Liver (tissue), 10 donors: ENCODE measurements around the gene HSD17B12. TPM values are rescaled to one million over a fixed set of nuclear protein-coding genes. Genes with fewer than 3 reads are reported as not detected.

Experiments
- DNase-seq: peaks from one replicate; pipeline ENCODE4 v3.0.0-alpha.2; 2017; ENCODE audit warnings: low spot score
- H3K27ac ChIP-seq, 2 donors: one replicate each; pipeline ENCODE4 v1.7.0; 2013; ENCODE audit warnings: inconsistent platforms in 2 of 2, low read length in 2 of 2, control low read depth in 1 of 2, low read depth in 1 of 2, mild to moderate bottlenecking in 1 of 2
- H3K27me3 ChIP-seq, 4 donors: one replicate each; pipeline versions ENCODE4 v1.6.1 to v1.7.0; 2013; ENCODE audit warnings: low read length in 3 of 4, inconsistent platforms in 1 of 4, mild to moderate bottlenecking in 1 of 4, moderate library complexity in 1 of 4; ENCODE audit not compliant: control insufficient read depth in 4 of 4, insufficient read depth in 4 of 4
- H3K36me3 ChIP-seq, 4 donors: one replicate each; pipeline versions ENCODE4 v1.6.1 to v1.7.0; 2013; ENCODE audit warnings: low read length in 3 of 4, mild to moderate bottlenecking in 3 of 4, low read depth in 1 of 4, moderate library complexity in 1 of 4; ENCODE audit not compliant: control insufficient read depth in 4 of 4, insufficient read depth in 3 of 4
- H3K4me1 ChIP-seq, 4 donors: one replicate each; pipeline versions ENCODE4 v1.6.1 to v1.7.0; 2013; ENCODE audit warnings: low read length in 3 of 4, mild to moderate bottlenecking in 3 of 4, moderate library complexity in 1 of 4; ENCODE audit not compliant: control insufficient read depth in 4 of 4, insufficient read depth in 4 of 4
- H3K4me3 ChIP-seq, 3 donors: one replicate each; pipeline versions ENCODE4 v1.6.1 to v1.7.0; 2013; ENCODE audit warnings: low read length in 3 of 3, control low read depth in 1 of 3, low read depth in 1 of 3, mild to moderate bottlenecking in 1 of 3
- H3K9ac ChIP-seq, 2 donors: one replicate each; pipeline ENCODE4 v1.7.0; 2013; ENCODE audit warnings: low read length in 2 of 2, mild to moderate bottlenecking in 2 of 2, moderate library complexity in 2 of 2, control low read depth in 1 of 2, low read depth in 1 of 2
- H3K9me3 ChIP-seq, 4 donors: one replicate each; pipeline versions ENCODE4 v1.6.1 to v1.7.0; 2013; ENCODE audit warnings: low read length in 3 of 4; ENCODE audit not compliant: control insufficient read depth in 4 of 4
- NR2F2 ChIP-seq: IDR thresholded peaks from 2 replicates; pipeline ENCODE4 v1.6.1; 2016; ENCODE audit warnings: antibody characterized with exemption
- RXRA ChIP-seq, 2 donors: IDR thresholded peaks; 2 replicates each; pipeline ENCODE4 v1.6.1; 2017 to 2018; ENCODE audit warnings: antibody characterized with exemption in 2 of 2, mild to moderate bottlenecking in 1 of 2
- SP1 ChIP-seq: IDR thresholded peaks from 2 replicates; pipeline ENCODE4 v1.6.1; 2018; ENCODE audit warnings: antibody characterized with exemption, mild to moderate bottlenecking
- YY1 ChIP-seq: IDR thresholded peaks from 2 replicates; pipeline ENCODE4 v1.6.1; 2016; ENCODE audit warnings: antibody characterized with exemption, mild to moderate bottlenecking
- WGBS: extraction: QIAGEN DNeasy Blood & Tissue Kit; methylation state at CpG from one replicate; pipeline ENCODE4 v1.1.7; 2013; 5-methylcytosine and 5-hydroxymethylcytosine counted together
- polyA plus RNA-seq, 2 donors: library from polyadenylated mRNA; stranded (reverse) in 1 of 2; unstranded in 1 of 2; fragments of 200-250 nt in 1 of 2; fragments of >200 nt in 1 of 2; fragmentation: Nextera tagmentation in 1 of 2; extraction: Ambion mirVana in 1 of 2; gene quantifications; one replicate each; pipeline versions ENCODE4 v1.2.1 to v1.2.3, GENCODE V29; 2013 to 2015
- small RNA-seq: library from RNA; depleted of rRNA; stranded (forward); fragments of <200 nt; gene quantifications from one replicate; pipeline ENCODE3, GENCODE V24; 2014
- total RNA-seq, 2 donors: library from RNA; depleted of rRNA; stranded (reverse); fragments of >200 nt; gene quantifications; one replicate each; pipeline ENCODE4 v1.2.3, GENCODE V29; 2014
- donor health status: healthy.
- donor health status: healthy.
- donor health status: healthy.
- donor health status: healthy.
- donor health status: healthy.

Gene HSD17B12
- total and polyA plus RNA-seq, 4 donors, result 50.3 to 126 (median 68.3) TPM

- Histone ChIP-seq H3K27ac (peak overlapping the region; percentile 69 to 77), H3K9ac (no peak overlapping the region), H3K36me3 (peaks cover 2 to 30% (median 25%) of the 10 kb centered on the region in 4 donors), H3K4me1 (no peaks in the 10 kb centered on the region), H3K9me3 (no peaks in the 10 kb centered on the region), H3K4me3 (no peak overlapping the region), H3K27me3 (no peaks in the 10 kb centered on the region)
- no peak for DNase-seq
- TF ChIP-seq RXRA (IDR thresholded peaks at IDR 0.05), result peak in 1 of 2 donors; percentile 14
- peak; percentile 52 for TF ChIP-seq NR2F2
- peak; percentile 26 for TF ChIP-seq SP1
- no peak for TF ChIP-seq YY1
- WGBS, result 82% methylated on average over 2 of the region's 2 CpGs
Measured at GRCh38 chr11:43905813-43906241, 225.3 kb downstream of the HSD17B12 start.

Small RNA genes lying within 50 kb of the gene (small RNA-seq; reads per million reads assigned to genes)
- gene PHBP2, result not detected
- not detected for gene RPL23AP63

Other genes with a start within 250 kb of the HSD17B12 start
- gene ALKBH3, start 200.1 kb downstream of the HSD17B12 start, total RNA-seq, result 10 to 100 TPM in 1 of 2 donors, 1 to 10 TPM in 1; 7.8 to 14.5 TPM
- gene ALKBH3, start 200.1 kb downstream of the HSD17B12 start, polyA plus RNA-seq, result 10 to 100 TPM; 13.2 to 17.2 TPM